Testis (tissue), 2 donors: ENCODE measurements around the gene SYCP2.

Source experiments
- CTCF ChIP-seq, 3 experiments: fragments of 450-650 bp in 2 of 3; fragments of 200-600 bp in 1 of 3; sonication (generic) in 1 of 3; IDR thresholded peaks; one replicate each; pipeline ENCODE4 v1.5.1; 2016 to 2019; ENCODE audit warnings: antibody characterized with exemption in 3 of 3, mild to moderate bottlenecking in 2 of 3, moderate library complexity in 1 of 3
- POLR2A ChIP-seq: fragments of 450-650 bp; IDR thresholded peaks from one replicate; pipeline ENCODE4 v1.6.1; 2017; ENCODE audit warnings: antibody characterized with exemption, mild to moderate bottlenecking, moderate library complexity

- peak in 1 of 3 experiments; percentile 2 for TF ChIP-seq CTCF (IDR thresholded peaks at IDR 0.05)
- TF ChIP-seq POLR2A: no peak
Measured at GRCh38 chr20:59940129-59940955, 6.9 kb upstream of the SYCP2 start, which contains the start of the genes FAM217B and PPP1R3D.
